Sigmoid colon (tissue), 7 donors: ENCODE results near the gene AQP12B. TPM values are rescaled to one million over a fixed set of nuclear protein-coding genes. Genes with fewer than 3 reads are reported as not detected.

ENCODE experiments used
- DNase-seq: peaks from one replicate; pipeline ENCODE4 v3.0.0-alpha.2; 2019
- H3K27ac ChIP-seq, 4 donors: fragments of 200-600 bp; sonication (generic); one replicate each; pipeline ENCODE4 v1.5.1; 2016 to 2019; ENCODE audit warnings: mild to moderate bottlenecking in 1 of 4
- H3K27me3 ChIP-seq, 3 donors: fragments of 200-600 bp; sonication (generic); one replicate each; pipeline ENCODE4 v1.5.1; 2019; ENCODE audit warnings: mild to moderate bottlenecking in 1 of 3
- H3K36me3 ChIP-seq, 4 donors: fragments of 200-600 bp; sonication (generic); one replicate each; pipeline ENCODE4 v1.5.1; 2016 to 2019
- H3K4me1 ChIP-seq, 4 donors: fragments of 200-600 bp; sonication (generic); one replicate each; pipeline ENCODE4 v1.5.1; 2017 to 2019
- H3K4me3 ChIP-seq, 4 donors: fragments of 200-600 bp; sonication (generic); one replicate each; pipeline ENCODE4 v1.5.1; 2017 to 2019; ENCODE audit warnings: mild to moderate bottlenecking in 2 of 4, moderate library complexity in 1 of 4
- H3K9me3 ChIP-seq, 4 donors: fragments of 200-600 bp in 3 of 4; sonication (generic) in 3 of 4; one replicate each; pipeline versions ENCODE4 v1.5.1 to v1.6.1; 2013 to 2019
- CTCF ChIP-seq, 4 experiments: fragments of 450-650 bp in 3 of 4; fragments of 200-600 bp in 1 of 4; IDR thresholded peaks; one replicate each; pipeline ENCODE4 v1.5.1; 2016 to 2019; ENCODE audit warnings: antibody characterized with exemption in 4 of 4, mild to moderate bottlenecking in 3 of 4, moderate library complexity in 2 of 4
- EP300 ChIP-seq, 4 donors: sonication (generic); formaldehyde crosslinking; IDR thresholded peaks; one replicate each; pipeline ENCODE4 v1.6.1; 2017; ENCODE audit warnings: antibody characterized with exemption in 4 of 4
- POLR2A ChIP-seq, 2 donors: fragments of 450-650 bp; IDR thresholded peaks; one replicate each; pipeline ENCODE4 v1.6.1; 2016; ENCODE audit warnings: antibody characterized with exemption in 2 of 2, mild to moderate bottlenecking in 2 of 2, moderate library complexity in 2 of 2
- POLR2AphosphoS5 ChIP-seq, 4 donors: sonication (generic); formaldehyde crosslinking; IDR thresholded peaks; one replicate each; pipeline ENCODE4 v1.6.1; 2017; ENCODE audit warnings: antibody characterized with exemption in 4 of 4
- WGBS, 2 donors: extraction: QIAGEN DNeasy Blood & Tissue Kit; methylation state at CpG; one replicate each; pipeline ENCODE4 v1.1.7; 2013; 5-methylcytosine and 5-hydroxymethylcytosine counted together
- intact Hi-C: fragments of 100-400 bp; cut with DNase I; formaldehyde crosslinking; loops from one replicate; pipeline ENCODE4 v1.15.1; 2023
- polyA plus RNA-seq, 3 donors: library from polyadenylated mRNA; stranded (reverse); fragments of 200-250 nt; gene quantifications; one replicate each; pipeline ENCODE4 v1.2.3, GENCODE V29; 2013
- total RNA-seq, 4 donors: library from RNA; depleted of rRNA; stranded (reverse); fragments of >200 nt; gene quantifications; one replicate each; pipeline ENCODE4 v1.1.0, GENCODE V29; 2016
- donor health status: healthy with polysubstance abuse.
- donor health status: Bipolar disorder and iron deficiency.
- donor health status: healthy.

AQP12B gene
- total and polyA plus RNA-seq, 7 donors, result 1.2 to 5.5 TPM; not detected in 5

GRCh38 chr2:240711701-240712100 is 29.0 kb upstream of the AQP12B start:
- no peaks in the 10 kb centered on the region for H3K9me3 ChIP-seq
- 61 to 82% methylated on average over 5 of the region's 5 CpGs for WGBS, 2 donors
- H3K27me3 ChIP-seq, result peaks cover 0 to 8% (median 0%) of the 10 kb centered on the region in 3 donors
- H3K27ac ChIP-seq, result no peak overlapping the region
- no peak overlapping the region for H3K4me3 ChIP-seq
- no peaks in the 10 kb centered on the region for H3K36me3 ChIP-seq
- TF ChIP-seq CTCF (IDR thresholded peaks at IDR 0.05), result no peak
- TF ChIP-seq EP300 (IDR thresholded peaks at IDR 0.05), result no peak
- no peak for TF ChIP-seq POLR2AphosphoS5 (IDR thresholded peaks at IDR 0.05)
- no peak for TF ChIP-seq POLR2A (IDR thresholded peaks at IDR 0.05)
- DNase-seq, result no peak
- intact Hi-C loops, result no loop called here
- no peaks in the 10 kb centered on the region for H3K4me1 ChIP-seq

DNA sequence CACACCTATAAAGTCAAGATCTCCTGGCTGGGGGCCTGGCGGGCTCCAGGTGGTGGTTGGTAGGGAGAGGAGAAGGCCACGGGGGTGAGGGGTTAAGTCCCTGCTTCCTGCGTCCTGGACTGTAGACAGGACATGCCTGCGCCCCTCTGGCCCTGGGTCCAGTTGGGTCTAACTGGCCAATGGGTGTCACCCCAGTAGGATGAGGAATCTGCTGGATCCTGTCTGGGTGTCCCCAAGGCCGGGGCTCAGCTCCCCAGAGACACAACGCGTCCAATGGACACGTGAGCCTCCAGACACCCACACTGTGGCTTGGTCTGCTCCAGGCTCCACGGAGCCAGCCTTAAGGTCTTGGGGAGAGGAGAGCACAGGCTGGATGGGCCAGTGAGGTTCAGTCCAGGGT is 28.6 kb upstream of the AQP12B start:
- Histone ChIP-seq H3K4me1 (no peaks in the 10 kb centered on the region), H3K36me3 (no peaks in the 10 kb centered on the region), H3K4me3 (no peak overlapping the region), H3K9me3 (no peaks in the 10 kb centered on the region), H3K27me3 (peaks cover 0 to 8% (median 0%) of the 10 kb centered on the region in 3 donors), H3K27ac (no peak overlapping the region)
- WGBS, 2 donors, result 91 to 92% methylated on average over 9 of the region's 9 CpGs
- TF ChIP-seq EP300 (IDR thresholded peaks at IDR 0.05) (no peak), POLR2AphosphoS5 (IDR thresholded peaks at IDR 0.05) (no peak), POLR2A (IDR thresholded peaks at IDR 0.05) (no peak)
- no peak for DNase-seq
- intact Hi-C loops, result no loop called here

DNA sequence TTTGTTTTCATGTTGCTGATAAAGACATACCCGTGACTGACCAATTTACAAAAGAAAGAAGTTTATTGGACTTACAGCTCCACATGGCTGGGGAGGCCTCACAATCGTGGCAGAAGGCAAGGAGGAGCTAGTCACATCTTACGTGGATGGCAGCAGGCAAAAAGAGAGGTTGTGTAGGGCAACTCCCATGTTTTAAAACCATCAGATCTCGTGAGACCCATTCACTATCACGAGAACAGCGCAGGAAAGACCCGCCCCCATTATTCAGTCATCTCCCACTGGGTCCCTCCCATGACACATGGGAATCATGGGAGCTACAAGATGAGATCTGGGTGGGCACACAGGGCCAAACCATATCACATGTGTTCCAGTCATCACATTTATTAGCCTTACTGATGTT is 25.8 kb upstream of the AQP12B start:
- intact Hi-C loops, result no loop called here
- no peak for DNase-seq
- H3K9me3 ChIP-seq, result no peaks in the 10 kb centered on the region
- H3K27ac ChIP-seq, result no peak overlapping the region
- H3K36me3 ChIP-seq, result no peaks in the 10 kb centered on the region
- WGBS, 2 donors, result 59 to 77% methylated on average over 7 of the region's 7 CpGs
- peaks cover 0 to 21% (median 10%) of the 10 kb centered on the region in 3 donors for H3K27me3 ChIP-seq
- H3K4me3 ChIP-seq, result no peak overlapping the region
- no peak for TF ChIP-seq EP300 (IDR thresholded peaks at IDR 0.05)
- no peak for TF ChIP-seq POLR2AphosphoS5 (IDR thresholded peaks at IDR 0.05)
- no peak for TF ChIP-seq POLR2A (IDR thresholded peaks at IDR 0.05)
- no peak for TF ChIP-seq CTCF (IDR thresholded peaks at IDR 0.05)
- H3K4me1 ChIP-seq, result no peaks in the 10 kb centered on the region

- H3K36me3 ChIP-seq, result no peaks in the 10 kb centered on the region
- TF ChIP-seq POLR2A (IDR thresholded peaks at IDR 0.05) (no peak), CTCF (IDR thresholded peaks at IDR 0.05) (no peak), EP300 (IDR thresholded peaks at IDR 0.05) (no peak), POLR2AphosphoS5 (IDR thresholded peaks at IDR 0.05) (no peak)
- no peak overlapping the region for H3K4me3 ChIP-seq
- no peak overlapping the region for H3K27ac ChIP-seq
- H3K27me3 ChIP-seq, result peaks cover 0 to 23% (median 12%) of the 10 kb centered on the region in 3 donors
- intact Hi-C loops, result no loop called here
- WGBS, 2 donors, result 75 to 80% methylated on average over 10 of the region's 10 CpGs
- H3K4me1 ChIP-seq, result no peaks in the 10 kb centered on the region
- DNase-seq, result no peak
- no peaks in the 10 kb centered on the region for H3K9me3 ChIP-seq
These were observed 25.1 kb upstream of the AQP12B start for GRCh38 chr2:240707821-240708220.

DNA sequence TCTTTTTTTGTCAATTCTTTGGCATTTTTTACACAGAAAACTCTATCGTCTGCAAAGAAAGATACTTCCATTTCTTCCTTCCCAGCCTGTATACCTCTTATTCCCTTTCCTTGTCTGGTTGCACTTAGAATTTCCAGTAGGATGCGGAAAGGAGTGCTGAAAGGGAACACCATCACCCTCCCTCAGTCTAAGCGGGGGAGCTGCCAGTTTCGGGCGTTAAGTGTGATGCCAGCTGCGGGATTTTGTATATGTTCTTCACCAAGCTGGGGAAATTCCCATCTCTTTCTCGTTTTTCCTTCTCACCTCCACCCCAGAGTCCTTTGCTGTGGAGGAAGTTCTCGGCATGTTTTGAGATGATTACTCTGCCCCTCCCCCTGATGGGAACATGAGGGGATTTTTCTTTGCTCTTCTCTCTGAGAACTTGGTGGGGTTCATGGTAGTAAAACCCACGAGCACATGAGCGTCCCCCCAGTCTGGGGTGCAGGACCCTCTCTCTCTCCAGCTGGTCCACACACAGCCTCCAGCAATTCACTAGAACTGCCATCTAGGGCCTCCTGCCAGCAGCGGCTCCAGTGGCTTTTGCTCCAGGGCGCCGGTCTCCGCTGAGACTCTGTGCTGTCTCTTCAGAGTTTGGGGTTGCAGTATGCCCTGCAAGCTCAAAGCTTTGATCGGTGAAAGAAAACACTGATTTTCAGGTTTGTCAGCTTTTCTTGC is 24.5 kb upstream of the AQP12B start:
- H3K4me1 ChIP-seq, result no peaks in the 10 kb centered on the region
- H3K27ac ChIP-seq, result no peak overlapping the region
- TF ChIP-seq POLR2A (IDR thresholded peaks at IDR 0.05), result no peak
- TF ChIP-seq EP300 (IDR thresholded peaks at IDR 0.05), result no peak
- TF ChIP-seq CTCF (IDR thresholded peaks at IDR 0.05), result no peak
- no peak for TF ChIP-seq POLR2AphosphoS5 (IDR thresholded peaks at IDR 0.05)
- intact Hi-C loops, result no loop called here
- no peaks in the 10 kb centered on the region for H3K36me3 ChIP-seq
- 69 to 71% methylated on average over 15 of the region's 15 CpGs for WGBS, 2 donors
- H3K4me3 ChIP-seq, result no peak overlapping the region
- no peaks in the 10 kb centered on the region for H3K9me3 ChIP-seq
- peaks cover 0 to 23% (median 12%) of the 10 kb centered on the region in 3 donors for H3K27me3 ChIP-seq
- no peak for DNase-seq
